Upper lobe of left lung (tissue), 6 donors: ENCODE measurements around the gene CACNA1H. TPM values are rescaled to one million over a fixed set of nuclear protein-coding genes. Genes with fewer than 3 reads are reported as not detected.
"Not testable (repeated sequence)": the region's sequence is repeated elsewhere in the genome, so short reads cannot be mapped to it uniquely, and the experiment has no call there.

ENCODE experiments used
- ATAC-seq, 2 donors: fragments of 200-7000 bp; cut with Tn5 transposase; one replicate each; pipeline ENCODE4 v1.9.1; 2022; ENCODE audit warnings: mild to moderate bottlenecking in 2 of 2, moderate library complexity in 2 of 2; ENCODE audit not compliant: low FRiP score in 2 of 2
- DNase-seq, 2 donors: peaks; one replicate each; pipeline ENCODE4 v3.0.0-alpha.2; 2019 to 2020
- H3K27ac ChIP-seq, 4 donors: fragments of 200-600 bp; sonication (generic); one replicate each; pipeline ENCODE4 v1.5.1; 2016 to 2019
- H3K27me3 ChIP-seq, 4 donors: fragments of 200-600 bp; sonication (generic); one replicate each; pipeline ENCODE4 v1.5.1; 2017 to 2019
- H3K36me3 ChIP-seq, 4 donors: fragments of 200-600 bp; sonication (generic); one replicate each; pipeline ENCODE4 v1.5.1; 2016 to 2019
- H3K4me1 ChIP-seq, 4 donors: fragments of 200-600 bp; sonication (generic); one replicate each; pipeline ENCODE4 v1.5.1; 2018 to 2019
- H3K4me3 ChIP-seq, 4 donors: fragments of 200-600 bp; sonication (generic); one replicate each; pipeline ENCODE4 v1.5.1; 2017 to 2019; ENCODE audit warnings: mild to moderate bottlenecking in 2 of 4, moderate library complexity in 1 of 4
- H3K9me3 ChIP-seq, 4 donors: fragments of 200-600 bp; sonication (generic); one replicate each; pipeline ENCODE4 v1.5.1; 2018 to 2019
- CTCF ChIP-seq, 6 experiments: fragments of 450-650 bp in 4 of 6; fragments of 200-600 bp in 2 of 6; sonication (generic) in 2 of 6; IDR thresholded peaks; one replicate each; pipeline ENCODE4 v1.5.1; 2016 to 2019; ENCODE audit warnings: antibody characterized with exemption in 6 of 6
- EP300 ChIP-seq, 4 donors: sonication (generic); formaldehyde crosslinking; IDR thresholded peaks; one replicate each; pipeline ENCODE4 v1.5.1; 2017; ENCODE audit warnings: antibody characterized with exemption in 4 of 4, control low read depth in 2 of 4
- POLR2A ChIP-seq, 4 donors: fragments of 450-650 bp; IDR thresholded peaks; one replicate each; pipeline ENCODE4 v1.5.1; 2016 to 2017; ENCODE audit warnings: antibody characterized with exemption in 4 of 4, mild to moderate bottlenecking in 2 of 4
- POLR2AphosphoS5 ChIP-seq, 2 donors: sonication (generic); formaldehyde crosslinking; IDR thresholded peaks; one replicate each; pipeline ENCODE4 v1.5.1; 2017; ENCODE audit warnings: antibody characterized with exemption in 2 of 2
- WGBS, 2 donors: methylation state at CpG; one replicate each; pipeline ENCODE4 v1.1.5; 2017 to 2018; 5-methylcytosine and 5-hydroxymethylcytosine counted together
- total RNA-seq, 6 donors: library from RNA; depleted of rRNA in 4 of 6; stranded (reverse); fragments of >200 nt in 4 of 6; gene quantifications; one replicate each; pipeline versions ENCODE4 v1.1.0 to v1.2.1, GENCODE V29; 2016 to 2021
- donor health status: DM: no; HTN: no; CAD: no; lungs with moderate emphysema.
- donor health status: DM: no; HTN: yes; CAD: no; lungs with severe emphysema.

The CACNA1H gene
- total RNA-seq, 6 donors from 2014 or later, result 6.4 to 46.1 (median 9.3) TPM

- Histone ChIP-seq H3K9me3 (no peaks in the 10 kb centered on the region), H3K4me3 (no peak overlapping the region), H3K4me1 (no peaks in the 10 kb centered on the region), H3K27ac (no peak overlapping the region), H3K36me3 (no peaks in the 10 kb centered on the region), H3K27me3 (no peaks in the 10 kb centered on the region)
- ATAC-seq (no peak), DNase-seq (no peak)
- 83 to 84% methylated on average over 9 of the region's 9 CpGs for WGBS, 2 donors
- TF ChIP-seq CTCF (IDR thresholded peaks at IDR 0.05), result no peak
- no peak for TF ChIP-seq POLR2AphosphoS5 (IDR thresholded peaks at IDR 0.05)
- no peak for TF ChIP-seq POLR2A (IDR thresholded peaks at IDR 0.05)
- TF ChIP-seq EP300 (IDR thresholded peaks at IDR 0.05), result no peak
These were observed 85.1 kb downstream of the CACNA1H start for GRCh38 chr16:1237990-1238389.

DNA sequence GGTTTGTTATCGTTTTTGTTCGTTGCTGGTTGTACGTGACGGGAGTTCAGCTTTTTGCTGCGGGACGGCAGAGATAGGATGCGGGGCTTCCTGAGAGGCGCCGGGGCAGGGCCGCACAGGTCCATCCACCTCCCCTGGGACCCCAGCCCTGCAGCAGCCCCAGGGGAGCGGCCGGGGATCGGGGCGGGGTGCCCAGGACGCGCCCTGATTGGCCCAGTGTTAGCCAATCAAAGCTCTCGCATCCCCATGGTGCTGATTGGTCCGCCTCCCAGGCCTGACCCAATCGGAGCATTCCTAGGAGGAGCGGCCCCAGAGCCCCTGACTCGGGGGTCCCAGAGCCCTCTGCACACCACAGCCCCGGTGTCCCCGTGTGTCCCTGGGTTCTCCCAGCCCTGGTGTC lies 86.0 kb downstream of the CACNA1H start:
- H3K27ac ChIP-seq, result not testable (repeated sequence)

DNA sequence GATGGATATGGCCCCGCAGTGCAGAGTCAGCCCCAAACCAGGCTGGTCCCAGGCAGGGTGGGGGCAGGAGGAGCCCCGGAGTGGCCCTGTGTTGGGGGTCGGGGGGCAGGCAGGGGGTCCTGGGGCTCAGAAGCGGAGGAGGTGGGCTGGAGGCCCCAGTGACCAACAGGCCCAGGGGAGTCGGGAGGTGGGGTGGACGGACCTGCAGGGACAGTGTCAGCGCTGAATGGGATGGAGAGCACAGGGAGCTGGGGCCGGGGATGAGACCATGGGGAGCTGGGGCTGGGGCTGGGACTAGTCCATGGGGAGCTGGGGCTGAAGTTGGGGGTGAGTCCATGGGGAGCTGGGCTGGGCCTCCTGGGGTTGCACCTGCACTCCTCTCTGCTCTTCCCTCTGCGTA lies 86.7 kb downstream of the CACNA1H start:
- WGBS, 2 donors, result 86 to 100% methylated on average over 1 to 7 of the region's 9 CpGs
- ATAC-seq, H3K4me1 ChIP-seq, H3K4me3 ChIP-seq, H3K36me3 ChIP-seq, H3K27me3 ChIP-seq, H3K9me3 ChIP-seq, H3K27ac ChIP-seq: not testable (repeated sequence)
- peak in 1 of 2 donors; percentile 55 for DNase-seq

More for the DNA sequence above, 86.0 kb downstream of the CACNA1H start:
- H3K9me3 ChIP-seq, H3K4me3 ChIP-seq, H3K4me1 ChIP-seq, H3K27me3 ChIP-seq, H3K36me3 ChIP-seq: not testable (repeated sequence)
- DNase-seq (peak in 1 of 2 donors; percentile 65), ATAC-seq (peak in 1 of 2 donors; percentile 1)
- WGBS, 2 donors, result 51 to 70% methylated on average over 14 to 16 of the region's 23 CpGs

- H3K4me3 ChIP-seq, H3K27ac ChIP-seq, H3K36me3 ChIP-seq, H3K9me3 ChIP-seq, DNase-seq, H3K27me3 ChIP-seq, H3K4me1 ChIP-seq: not testable (repeated sequence)
- WGBS, 2 donors, result 53% methylated on average over 5 of the region's 12 CpGs; no CpG with 5 or more reads in 1 of the 2 donors
- peak; percentile 3 to 52 for ATAC-seq
These were observed 87.5 kb downstream of the CACNA1H start, which contains the start of gene TPSAB1 for GRCh38 chr16:1240436-1240835. TSS of gene TPSAB1 (plus strand) at chr16:1240705. CDS start at chr16:1240939, 234 bp downstream.

GRCh38 chr16:1241081-1241480 lies 88.2 kb downstream of the CACNA1H start:
- peak in 1 of 2 donors; percentile 2 for ATAC-seq
- not testable (repeated sequence) for H3K9me3 ChIP-seq, H3K36me3 ChIP-seq, H3K4me3 ChIP-seq, H3K27ac ChIP-seq, H3K4me1 ChIP-seq, H3K27me3 ChIP-seq
- WGBS, 2 donors, result no CpG with 5 or more reads among the region's 15 CpGs
- DNase-seq, result peak in 1 of 2 donors; percentile 68

DNA sequence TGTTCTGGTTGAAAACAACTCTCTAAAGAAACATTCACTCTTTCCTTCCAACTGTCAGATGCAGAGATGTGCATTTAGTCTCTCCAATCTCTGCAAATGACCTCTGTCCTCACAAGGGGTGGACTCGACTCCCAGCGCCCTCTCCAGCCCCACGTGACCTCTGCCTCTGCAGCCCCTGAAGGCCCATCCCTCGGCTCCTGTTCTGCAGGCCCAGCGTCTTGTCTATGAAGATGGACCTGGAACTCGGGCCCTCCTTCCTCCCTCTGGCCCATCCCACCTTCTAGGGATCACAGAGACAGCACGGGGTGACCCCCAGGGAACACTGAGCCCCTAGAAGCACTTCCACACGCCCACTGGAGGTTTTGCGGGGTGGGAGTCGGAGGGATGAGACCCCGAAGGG lies 90.5 kb downstream of the CACNA1H start:
- H3K9me3 ChIP-seq, H3K27ac ChIP-seq, ATAC-seq, H3K36me3 ChIP-seq, DNase-seq, H3K4me1 ChIP-seq, H3K27me3 ChIP-seq, H3K4me3 ChIP-seq: not testable (repeated sequence)
- 50 to 65% methylated on average over 6 to 7 of the region's 11 CpGs for WGBS, 2 donors

GRCh38 chr16:1243907-1244850 lies 91.3 kb downstream of the CACNA1H start:
- not testable (repeated sequence) for H3K4me1 ChIP-seq, H3K36me3 ChIP-seq, H3K9me3 ChIP-seq, H3K4me3 ChIP-seq, H3K27me3 ChIP-seq, H3K27ac ChIP-seq
- 63 to 64% methylated on average over 12 to 22 of the region's 32 CpGs for WGBS, 2 donors
- ATAC-seq, result peak in 1 of 2 donors; percentile 17
- peak in 1 of 2 donors; percentile 45 for DNase-seq

GRCh38 chr16:1244881-1245280 lies 92.0 kb downstream of the CACNA1H start:
- DNase-seq (peak; percentile 33 to 67), ATAC-seq (no peak)
- Histone ChIP-seq H3K4me1 (no peaks in the 10 kb centered on the region), H3K4me3 (no peak overlapping the region), H3K9me3 (no peaks in the 10 kb centered on the region), H3K27me3 (no peaks in the 10 kb centered on the region), H3K36me3 (no peaks in the 10 kb centered on the region), H3K27ac (no peak overlapping the region)
- 71 to 86% methylated on average over 2 to 7 of the region's 12 CpGs for WGBS, 2 donors
- TF ChIP-seq EP300 (IDR thresholded peaks at IDR 0.05) (no peak), POLR2AphosphoS5 (IDR thresholded peaks at IDR 0.05) (no peak), CTCF (IDR thresholded peaks at IDR 0.05) (no peak), POLR2A (IDR thresholded peaks at IDR 0.05) (no peak)
